ENCODE results near the gene PPP1R3F.
"Not testable (repeated sequence)": the region's sequence is repeated elsewhere in the genome, so short reads cannot be mapped to it uniquely, and the experiment has no call there.

The PPP1R3F gene

DNA sequence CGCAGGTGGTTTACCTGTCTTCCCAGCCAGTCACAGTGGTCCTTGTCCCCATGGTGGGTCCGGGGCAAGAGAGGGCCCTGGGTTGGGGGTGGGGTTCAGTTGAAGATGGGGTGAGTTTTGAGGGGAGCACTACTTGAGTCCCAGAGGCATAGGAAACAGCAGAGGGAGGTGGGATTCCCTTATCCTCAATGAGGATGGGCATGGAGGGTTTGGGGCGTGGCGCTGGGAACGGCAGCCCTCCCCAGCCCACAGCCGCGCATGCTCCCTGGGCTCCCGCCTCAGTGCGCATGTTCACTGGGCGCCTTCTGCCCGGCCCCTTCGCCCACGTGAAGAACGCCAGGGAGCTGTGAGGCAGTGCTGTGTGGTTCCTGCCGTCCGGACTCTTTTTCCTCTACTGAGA, 61.7 kb downstream of the PPP1R3F start, which contains the start of gene GAGE13:
Gene GAGE13 (plus strand): TSS at position 301 of the 400 bp plus-strand sequence. CDS start 1,156 bp downstream, outside the sequence.
- in situ Hi-C loops (cut with MboI; ENCODE audit: low sequenced_read_pairs); H3K36me3 ChIP-seq (replicated peaks); DNase-seq (ENCODE audit: low spot score in 2 of 2); H3K4me1 ChIP-seq; H3K27me3 ChIP-seq (ENCODE audit: low read depth); H3K9me3 ChIP-seq; H3K4me3 ChIP-seq: not testable (repeated sequence)

DNA sequence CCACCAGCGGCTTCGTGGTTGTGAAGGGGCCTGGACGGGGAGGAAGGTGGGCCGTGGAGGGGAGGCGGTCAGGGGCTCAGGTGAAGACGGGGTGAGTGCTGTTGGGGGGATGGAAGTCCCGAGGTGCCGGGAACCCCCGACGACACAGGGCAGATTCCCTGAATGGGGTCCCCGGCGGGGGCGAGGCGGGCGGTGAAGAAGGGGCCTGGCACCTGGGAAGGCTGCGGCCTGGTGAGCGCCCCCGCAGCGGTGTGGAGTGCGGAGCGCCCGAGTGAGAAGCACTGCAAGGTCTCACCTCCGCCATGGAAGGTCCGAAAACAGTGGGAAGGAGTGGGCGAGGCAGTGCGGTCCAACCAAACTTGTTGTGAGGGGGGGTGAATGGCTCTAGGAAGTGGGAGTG, 62.2 kb downstream of the PPP1R3F start:
- H3K27me3 ChIP-seq (ENCODE audit: low read depth); H3K4me3 ChIP-seq; in situ Hi-C loops (cut with MboI; ENCODE audit: low sequenced_read_pairs); H3K36me3 ChIP-seq (replicated peaks); H3K4me1 ChIP-seq; H3K9me3 ChIP-seq; DNase-seq (ENCODE audit: low spot score in 2 of 2): not testable (repeated sequence)
